DMS53 (cell line): ENCODE data around the gene TAAR6.
"Not testable (repeated sequence)": the region's sequence is repeated elsewhere in the genome, so short reads cannot be mapped to it uniquely, and the experiment has no call there.

Experiments used
- DNase-seq: peaks from one replicate; lab custom pipeline; 2025; lab: John Stamatoyannopoulos, UW

TAAR6 gene, protein sequence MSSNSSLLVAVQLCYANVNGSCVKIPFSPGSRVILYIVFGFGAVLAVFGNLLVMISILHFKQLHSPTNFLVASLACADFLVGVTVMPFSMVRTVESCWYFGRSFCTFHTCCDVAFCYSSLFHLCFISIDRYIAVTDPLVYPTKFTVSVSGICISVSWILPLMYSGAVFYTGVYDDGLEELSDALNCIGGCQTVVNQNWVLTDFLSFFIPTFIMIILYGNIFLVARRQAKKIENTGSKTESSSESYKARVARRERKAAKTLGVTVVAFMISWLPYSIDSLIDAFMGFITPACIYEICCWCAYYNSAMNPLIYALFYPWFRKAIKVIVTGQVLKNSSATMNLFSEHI

DNA sequence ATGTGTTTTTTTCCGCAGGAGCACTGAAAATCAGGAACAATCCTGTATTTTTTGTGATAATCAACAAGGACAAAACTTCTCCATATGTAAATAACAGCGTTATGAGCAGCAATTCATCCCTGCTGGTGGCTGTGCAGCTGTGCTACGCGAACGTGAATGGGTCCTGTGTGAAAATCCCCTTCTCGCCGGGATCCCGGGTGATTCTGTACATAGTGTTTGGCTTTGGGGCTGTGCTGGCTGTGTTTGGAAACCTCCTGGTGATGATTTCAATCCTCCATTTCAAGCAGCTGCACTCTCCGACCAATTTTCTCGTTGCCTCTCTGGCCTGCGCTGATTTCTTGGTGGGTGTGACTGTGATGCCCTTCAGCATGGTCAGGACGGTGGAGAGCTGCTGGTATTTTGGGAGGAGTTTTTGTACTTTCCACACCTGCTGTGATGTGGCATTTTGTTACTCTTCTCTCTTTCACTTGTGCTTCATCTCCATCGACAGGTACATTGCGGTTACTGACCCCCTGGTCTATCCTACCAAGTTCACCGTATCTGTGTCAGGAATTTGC, at the start of gene TAAR6:
Gene TAAR6 (plus strand): TSS at position 102 of the 557 bp plus-strand sequence. CDS start 0 bp downstream, at position 102.
- DNase-seq = no peak

DNA sequence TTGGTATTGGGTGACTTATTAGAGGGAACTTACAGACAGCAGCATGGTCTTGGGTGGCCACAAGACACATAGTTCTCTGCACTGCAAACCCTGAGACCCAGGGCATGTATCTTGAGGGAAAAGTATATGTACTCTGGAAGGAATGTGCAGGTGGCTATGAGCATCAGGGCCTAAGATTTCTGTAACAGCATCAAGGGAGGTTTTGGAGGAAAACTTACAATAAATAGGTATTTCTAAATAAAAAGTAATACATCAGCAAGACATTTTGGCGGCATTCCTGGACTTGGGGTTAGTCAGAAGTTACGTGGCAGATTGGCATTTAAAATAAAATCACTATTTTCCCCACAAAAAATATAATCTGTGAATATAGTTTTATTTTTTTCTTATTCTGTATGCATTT, 49.2 kb upstream of the TAAR6 start:
- no peak for DNase-seq

DNA sequence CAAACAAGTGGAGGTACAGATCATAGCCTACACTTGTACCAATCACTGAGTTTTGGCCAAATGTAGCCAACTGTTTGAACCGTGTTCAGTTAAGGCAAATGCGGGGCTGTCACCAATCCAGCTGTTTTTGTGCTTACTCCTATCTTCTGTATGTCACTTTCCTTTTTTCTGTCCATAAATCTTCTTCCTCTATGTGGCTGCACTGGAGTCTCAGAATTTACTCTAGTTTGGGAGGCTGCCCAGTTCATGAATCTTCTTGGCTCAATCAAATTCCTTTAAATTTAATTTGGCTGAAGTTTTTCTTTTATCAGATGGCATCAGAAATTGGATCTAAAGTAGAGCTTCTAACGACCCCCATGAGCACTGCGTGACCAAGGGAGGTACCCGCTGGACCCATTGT, 45.5 kb upstream of the TAAR6 start:
- DNase-seq = no peak

DNA sequence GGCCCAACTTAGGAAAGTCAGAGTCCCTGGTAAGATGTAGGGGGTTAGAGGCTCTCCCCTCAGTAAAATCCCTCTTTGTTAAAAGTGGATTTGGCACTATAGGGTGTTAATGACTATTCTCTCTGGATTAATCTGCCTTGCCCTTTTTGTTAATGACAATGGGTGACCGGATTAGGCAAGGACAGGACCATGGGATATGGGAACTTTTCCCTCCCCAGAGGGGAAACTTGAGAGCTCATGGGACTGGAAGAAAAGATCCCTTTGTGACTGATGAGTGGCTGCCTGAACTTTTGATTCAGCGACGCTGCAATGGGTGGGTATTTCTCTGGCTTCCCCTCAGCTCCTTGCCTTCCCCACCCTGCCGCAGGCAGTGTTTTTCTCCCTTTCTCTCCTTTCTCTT, 44.3 kb upstream of the TAAR6 start:
- no peak for DNase-seq

DNA sequence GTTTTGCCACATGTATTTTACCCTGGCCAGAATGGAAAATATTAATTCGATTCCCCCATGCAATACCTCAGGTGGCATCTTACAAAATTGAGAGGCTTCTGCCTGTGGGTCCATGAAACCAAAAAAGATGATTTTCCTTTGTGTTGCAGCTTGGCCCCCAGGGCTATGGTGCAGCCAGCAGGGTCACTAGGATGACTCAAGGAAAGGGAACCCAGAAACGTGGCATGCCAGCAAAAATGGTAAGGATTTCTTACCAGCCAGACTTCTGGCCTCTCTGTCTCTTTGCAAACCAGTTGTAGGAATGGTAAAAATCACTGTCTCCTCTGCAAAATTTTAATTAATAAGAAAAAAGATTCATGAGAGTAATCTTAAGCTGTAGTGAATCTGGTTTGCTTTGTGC, 43.7 kb upstream of the TAAR6 start:
- no peak for DNase-seq

DNA sequence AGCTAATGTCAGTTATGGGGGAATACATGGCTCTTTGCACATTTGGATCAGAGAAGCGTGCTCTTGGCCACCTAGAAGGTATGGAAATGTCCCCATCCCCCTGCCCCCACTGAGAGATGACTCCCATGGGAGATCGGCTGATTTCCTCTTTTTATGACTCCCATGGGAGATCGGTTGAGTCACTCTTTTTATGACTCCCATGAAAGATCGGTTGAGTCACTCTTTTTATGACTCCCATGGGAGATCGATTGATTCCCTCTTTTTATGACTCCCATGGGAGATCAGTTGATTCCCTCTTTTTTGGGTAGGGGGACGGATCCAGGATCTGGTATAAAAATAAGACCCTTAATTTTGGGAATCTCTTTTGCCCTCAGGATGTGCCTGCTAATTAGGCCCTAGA, 42.3 kb upstream of the TAAR6 start:
- DNase-seq = peak; percentile 3

DNA sequence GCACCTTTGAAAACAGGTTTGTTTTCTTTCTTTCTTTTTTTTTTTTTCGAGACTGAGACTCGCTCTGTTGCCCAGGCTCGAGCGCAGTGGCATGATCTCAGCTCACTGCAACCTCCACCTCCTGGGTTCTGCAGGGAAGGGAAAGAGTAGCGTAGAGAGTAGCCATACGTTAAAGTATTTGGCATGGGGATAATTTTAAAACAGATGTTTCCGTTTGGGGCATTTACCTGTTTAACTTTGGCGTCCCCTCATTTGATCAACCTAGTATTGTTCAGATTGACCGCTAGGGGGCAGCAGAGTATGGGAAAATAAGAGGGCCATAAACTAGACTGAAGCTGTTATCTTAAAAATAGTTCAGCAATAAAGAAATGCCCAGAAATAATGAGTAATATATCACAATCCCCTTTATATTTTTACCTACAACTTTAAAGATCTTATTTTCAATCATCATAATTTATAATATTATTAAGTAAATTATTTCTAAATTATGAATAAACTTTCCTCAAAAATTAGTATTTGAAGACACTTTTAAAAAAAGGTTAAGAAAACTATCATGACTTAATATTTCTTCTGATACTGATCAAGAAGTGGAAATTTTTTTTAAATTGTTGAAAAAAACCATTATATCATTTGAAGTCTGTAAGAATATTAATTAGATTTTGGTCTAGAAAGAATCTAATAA, 39.7 kb upstream of the TAAR6 start:
- peak; percentile 76 for DNase-seq

DNA sequence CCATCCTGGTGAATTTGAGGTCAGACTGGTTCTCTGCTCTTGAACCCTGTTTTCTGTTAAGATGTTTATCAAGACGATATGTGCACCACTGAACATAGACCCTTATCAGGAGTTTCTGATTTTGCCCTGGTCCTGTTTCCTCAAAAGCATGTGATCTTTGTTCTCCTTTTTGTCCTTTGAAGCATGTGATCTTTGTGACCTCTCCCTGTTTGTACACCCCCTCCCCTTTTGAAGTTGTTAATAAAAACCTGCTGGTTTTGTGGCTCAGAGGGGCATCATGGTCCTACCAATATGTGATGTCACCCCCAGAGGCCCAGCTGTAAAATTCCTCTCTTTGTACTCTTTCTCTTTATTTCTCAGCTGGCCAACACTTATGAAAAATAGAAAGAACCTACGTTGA, 35.6 kb upstream of the TAAR6 start:
- not testable (repeated sequence) for DNase-seq

DNA sequence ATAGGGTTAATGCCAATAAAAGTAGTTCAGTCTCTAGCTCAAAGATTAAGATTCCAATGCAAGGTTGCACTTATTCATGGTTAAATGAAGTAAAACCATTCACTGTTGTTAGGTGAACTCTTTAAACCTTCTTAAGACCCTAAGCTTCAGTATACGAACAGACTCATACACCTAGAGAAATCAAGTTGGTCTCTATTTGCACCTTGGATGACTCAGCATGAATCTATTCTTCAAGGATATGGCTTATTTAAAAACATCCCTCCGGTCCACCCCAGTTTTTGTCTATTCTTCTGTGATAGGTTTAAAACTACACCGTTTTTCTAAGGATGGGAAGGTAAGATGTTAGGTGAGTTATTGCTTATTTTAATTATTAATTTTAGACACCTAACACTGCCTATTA, 33.0 kb upstream of the TAAR6 start:
- DNase-seq = no peak

DNA sequence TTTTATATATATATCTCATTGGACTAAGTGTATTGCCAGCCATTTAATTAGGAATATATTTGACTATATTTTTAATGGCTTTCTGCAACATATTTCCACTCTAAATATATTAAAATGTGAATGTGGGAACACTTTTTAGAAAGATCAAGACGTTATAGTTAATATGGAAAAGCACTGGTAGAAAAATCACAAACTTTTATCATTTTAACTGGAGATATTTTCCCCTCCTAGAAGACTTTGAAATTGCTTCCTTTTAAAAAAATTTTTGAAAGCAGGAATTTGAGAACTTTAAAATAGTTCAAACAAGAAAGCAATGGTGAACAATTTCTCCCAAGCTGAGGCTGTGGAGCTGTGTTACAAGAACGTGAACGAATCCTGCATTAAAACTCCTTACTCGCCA, 32.1 kb upstream of the TAAR6 start, which contains the start of gene TAAR9:
Gene TAAR9 (plus strand): TSS at position 301 of the 400 bp plus-strand sequence. CDS start 13 bp downstream, at position 314.
- no peak for DNase-seq

DNA sequence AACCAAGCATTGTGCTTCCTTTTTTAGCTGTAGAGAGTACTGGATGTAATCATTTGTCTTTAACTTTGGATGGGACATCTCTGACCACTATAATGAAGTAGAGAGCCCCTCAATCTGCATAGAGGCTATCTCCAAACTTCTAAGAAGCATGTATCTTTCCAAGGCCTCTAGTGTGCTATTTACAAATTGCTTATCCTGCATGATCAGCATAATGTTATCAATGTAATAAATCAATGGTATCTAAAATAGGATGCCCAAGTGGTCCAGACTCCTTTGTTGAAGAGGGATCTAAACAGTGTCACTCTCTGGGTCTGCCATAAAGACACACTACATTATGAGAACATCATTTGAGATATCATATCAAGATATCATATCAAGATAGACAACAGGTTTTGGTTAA, 25.3 kb upstream of the TAAR6 start:
- no peak for DNase-seq

DNA sequence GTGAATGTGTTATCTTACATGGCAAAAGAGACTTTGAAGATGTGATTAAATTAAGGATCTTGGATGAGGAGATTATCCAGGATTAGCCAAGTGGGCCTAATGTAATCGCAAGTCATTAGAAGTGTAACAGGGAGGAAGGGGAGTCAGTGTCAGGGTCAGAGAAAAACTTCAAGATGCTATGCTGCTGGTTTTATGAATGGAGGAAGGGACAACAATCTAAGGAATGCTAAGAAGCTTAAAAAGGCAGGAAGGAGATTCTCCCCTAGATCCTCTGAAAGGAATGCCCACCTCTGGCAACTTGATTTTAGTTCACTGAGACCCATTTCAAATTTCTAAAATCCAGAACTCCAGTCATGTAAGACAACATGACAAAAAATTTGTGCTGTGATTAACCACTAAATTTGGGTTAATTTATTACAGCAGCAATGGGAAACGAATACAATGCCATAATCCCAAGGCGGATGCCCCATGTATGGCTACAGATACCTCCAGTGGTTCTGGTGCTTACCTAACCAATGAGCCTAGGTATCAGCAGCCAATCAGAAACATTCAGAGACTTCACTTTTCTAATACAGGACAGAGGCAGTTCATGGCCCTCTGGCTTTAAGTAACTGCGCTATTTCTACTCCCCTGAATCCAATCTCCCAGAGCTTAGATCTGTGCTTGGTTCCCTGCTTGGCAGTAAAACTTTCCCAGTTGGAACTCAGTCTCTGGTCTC, 21.2 kb upstream of the TAAR6 start:
- no peak for DNase-seq

DNA sequence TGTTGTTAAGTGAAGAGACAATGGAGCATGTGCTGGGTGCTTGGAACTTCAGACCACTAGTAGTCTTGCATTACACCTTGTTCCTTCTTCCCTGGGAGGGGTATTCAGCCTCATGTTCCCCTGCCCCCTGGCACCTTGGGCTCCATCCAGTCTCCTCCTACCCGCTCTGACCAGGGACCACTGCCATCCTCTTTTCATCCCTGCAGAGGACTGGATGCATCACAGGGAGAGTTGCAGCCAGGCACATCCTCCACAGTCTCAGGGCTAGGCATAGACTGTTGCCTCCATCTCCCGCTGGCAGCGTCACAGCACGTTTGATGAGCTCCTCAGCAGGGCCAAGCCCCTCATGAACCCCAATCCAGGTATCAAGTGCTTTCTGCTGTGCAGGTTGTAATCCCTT, 18.9 kb upstream of the TAAR6 start:
- DNase-seq = no peak

DNA sequence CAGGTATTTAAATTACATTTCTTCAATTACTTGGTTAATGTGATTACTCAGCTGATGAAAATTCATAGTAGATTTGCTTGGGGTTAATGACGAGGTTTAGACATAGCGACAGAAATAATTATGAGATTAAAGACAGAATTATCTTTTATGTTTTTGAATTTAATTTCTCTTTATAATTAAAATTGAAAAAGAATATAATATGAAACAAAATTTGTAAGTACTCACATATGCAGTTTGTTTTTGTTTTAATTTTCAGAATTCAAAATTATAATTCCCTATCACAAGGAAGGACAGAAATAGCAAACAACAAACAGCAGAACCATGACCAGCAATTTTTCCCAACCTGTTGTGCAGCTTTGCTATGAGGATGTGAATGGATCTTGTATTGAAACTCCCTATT, 17.8 kb upstream of the TAAR6 start, which contains the start of gene TAAR8:
Gene TAAR8 (plus strand): TSS at position 301 of the 400 bp plus-strand sequence. CDS start 21 bp downstream, at position 322.
- DNase-seq = no peak

DNA sequence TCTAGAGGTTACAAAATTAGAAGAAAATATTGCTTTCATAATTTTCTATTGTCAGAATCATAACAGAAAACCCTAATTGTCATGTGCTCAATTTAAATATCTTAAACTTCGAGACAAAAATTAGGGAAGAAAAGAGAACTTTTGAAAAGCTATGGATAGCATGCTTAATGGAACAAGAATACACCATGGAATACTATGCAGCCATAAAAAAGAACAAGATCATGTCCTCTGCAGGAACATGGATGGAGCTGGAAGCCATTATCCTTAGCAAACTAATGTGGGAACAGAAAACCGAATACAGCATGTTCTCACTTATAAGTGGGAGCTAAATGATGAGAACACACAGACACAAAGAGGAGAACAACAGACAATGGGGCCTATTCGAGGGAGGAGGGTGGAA, 10.0 kb upstream of the TAAR6 start:
- DNase-seq = not testable (repeated sequence)

DNA sequence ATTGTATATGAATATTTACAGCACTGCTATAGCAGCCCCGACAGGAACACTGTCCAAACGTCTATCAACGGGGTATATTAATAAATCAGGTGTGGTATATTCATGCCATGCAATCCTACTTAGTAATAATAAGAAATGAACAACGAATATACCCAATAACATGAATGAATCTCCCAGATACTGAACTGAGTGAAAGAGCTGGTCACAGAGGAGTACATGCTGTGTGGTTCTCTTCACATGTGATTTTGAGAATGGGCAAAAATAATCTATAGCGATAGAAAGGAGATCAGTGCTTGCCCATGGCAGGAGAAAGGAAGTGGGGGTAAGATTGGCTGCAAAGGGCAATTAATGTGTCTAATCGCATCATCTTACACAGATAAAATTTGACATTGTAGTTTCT, 3.7 kb upstream of the TAAR6 start:
- no peak for DNase-seq

DNA sequence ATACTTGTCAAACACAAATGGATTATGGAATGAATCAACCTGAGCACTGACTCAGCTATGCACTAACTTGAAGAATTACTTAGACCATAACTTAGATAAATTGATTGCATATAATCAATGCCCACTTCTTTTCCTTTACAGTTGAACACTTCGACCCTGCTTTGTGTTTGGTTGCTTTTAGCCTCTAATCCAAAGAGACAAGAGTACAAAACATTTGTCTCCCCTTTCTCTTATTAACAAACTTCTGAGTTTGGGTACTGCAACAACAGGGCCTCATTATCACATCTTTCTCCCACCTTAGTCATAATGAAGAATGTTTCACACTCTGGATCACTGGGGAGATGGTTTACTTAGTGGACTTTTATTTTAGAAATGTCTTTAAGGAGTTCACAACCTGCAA, 2.6 kb upstream of the TAAR6 start:
- DNase-seq = no peak

DNA sequence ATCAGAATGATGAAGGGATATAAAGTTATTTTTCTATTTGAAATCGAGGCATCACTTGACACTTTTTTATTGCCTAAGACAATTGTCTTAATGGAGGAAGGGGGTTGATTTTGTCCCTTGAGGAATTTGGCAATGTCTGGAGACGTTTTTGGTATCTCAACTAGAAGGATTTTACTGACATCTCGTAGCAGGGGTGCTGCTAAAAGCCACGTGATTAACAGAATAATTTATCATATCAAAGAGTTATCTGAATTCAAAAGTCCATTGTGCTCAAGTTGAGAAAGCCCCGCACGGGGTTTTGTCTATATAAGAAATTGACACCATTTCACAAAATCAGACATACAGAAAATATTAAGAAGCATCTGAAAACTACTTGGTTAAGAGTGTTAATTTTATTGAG, 1.5 kb upstream of the TAAR6 start:
- no peak for DNase-seq

DNA sequence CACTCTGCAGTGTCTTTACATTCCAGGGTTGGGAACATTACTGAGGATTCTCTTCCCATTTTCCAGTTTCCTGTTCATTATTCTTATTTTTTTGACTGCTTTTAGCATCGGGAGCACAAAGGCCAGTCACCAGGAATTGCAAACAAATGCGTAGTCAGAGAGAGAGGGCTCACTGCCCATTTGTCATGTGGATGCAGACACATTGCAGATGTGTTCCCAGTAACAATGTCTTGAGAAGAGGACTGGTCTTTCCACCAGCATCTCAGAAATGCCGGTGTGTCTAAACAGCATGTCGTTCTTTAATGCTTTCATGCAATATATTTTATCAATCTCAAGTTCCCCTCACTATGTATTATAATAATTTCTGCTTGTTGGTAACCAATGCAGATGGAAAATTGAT, 952 bp upstream of the TAAR6 start:
- DNase-seq = no peak

DNA sequence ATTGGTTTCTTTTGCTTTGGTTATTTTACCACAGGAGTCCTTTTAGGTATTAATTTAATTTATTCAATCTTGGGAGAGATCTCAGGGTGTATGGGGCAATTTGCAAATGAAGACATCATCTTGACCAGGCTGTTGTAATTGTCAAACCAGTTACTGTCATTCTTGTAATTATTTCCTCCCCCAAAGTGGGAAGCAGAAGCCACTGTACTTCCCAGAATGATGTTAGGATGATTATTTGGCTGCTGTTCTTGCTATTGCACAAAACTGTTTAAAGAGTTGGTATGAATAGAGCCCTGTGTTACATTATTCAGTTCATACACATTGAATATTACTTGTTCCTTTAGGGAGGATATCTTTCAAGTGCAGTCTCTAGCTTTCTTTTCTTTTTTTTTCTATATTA, 1.7 kb downstream of the TAAR6 start:
- DNase-seq = no peak

DNA sequence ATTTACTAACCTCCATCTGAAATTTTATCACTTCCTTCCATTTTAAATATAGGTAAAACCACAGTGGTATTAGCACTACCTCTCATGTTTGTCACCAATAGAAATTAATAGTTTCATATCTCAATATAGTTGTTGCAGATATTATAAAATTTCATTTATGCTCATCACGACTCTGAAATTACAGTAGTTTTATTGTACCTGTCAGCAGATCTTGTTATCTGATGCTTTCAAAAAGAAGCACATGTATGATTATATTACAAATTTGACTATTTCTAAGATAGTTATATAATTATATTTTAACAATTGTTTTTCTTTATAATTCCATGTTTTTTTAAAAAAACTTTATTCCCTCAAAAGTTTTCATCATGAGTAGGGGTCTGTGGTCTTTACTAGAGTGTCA, 14.6 kb downstream of the TAAR6 start:
- no peak for DNase-seq

DNA sequence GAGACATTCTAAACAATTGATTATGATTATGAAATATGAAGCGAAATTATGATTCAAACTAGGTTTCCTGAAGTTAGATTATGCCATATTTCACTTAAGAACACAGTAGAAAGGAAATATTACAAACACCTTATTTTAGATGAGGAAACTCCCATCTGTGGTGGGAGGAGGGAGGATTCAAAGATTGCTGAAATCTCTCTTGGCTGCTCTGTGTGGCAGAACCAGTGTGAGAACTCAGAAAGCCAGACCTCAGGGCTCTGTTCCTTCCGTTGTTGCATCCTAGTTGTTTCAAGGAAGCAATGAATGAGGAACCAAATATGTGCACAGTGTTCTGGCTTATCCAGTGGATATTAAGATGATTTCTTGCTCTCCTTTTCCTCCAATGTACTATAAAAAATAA, 17.3 kb downstream of the TAAR6 start:
- no peak for DNase-seq

DNA sequence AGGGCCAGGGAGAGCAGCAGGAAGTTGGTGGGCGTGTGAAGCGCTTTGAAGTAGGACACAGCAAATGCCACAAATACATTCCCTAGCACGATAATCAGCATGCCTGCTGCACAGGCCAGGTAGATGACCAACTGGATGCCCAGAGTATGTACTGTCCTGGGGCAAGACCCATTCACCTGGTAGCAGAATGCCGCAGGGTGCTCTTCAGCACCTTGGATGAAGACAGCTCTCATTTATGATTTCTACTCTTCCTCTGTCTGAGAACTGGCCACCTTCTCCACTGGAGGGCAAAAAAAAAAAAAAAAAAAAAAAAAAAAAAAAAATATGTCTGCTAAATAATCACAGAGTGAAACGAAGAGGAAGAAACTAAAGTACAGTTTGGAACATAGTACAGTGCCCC, 19.3 kb downstream of the TAAR6 start, which contains the start of gene TAAR5:
Gene TAAR5 (minus strand): TSS at position 288 of the 400 bp plus-strand sequence. CDS start 55 bp downstream, at position 233.
- DNase-seq = no peak
